GM12873 (cell line): ENCODE measurements around the gene MAGEB1.

ENCODE experiments used
- TF ChIP-seq, protein P1 (sequence below): IDR thresholded peaks from 2 replicates; pipeline ENCODE4 v1.5.1; 2012; ENCODE audit warnings: low read depth, mild to moderate bottlenecking, moderate library complexity, low read length, control low read depth; ENCODE audit not compliant: insufficient read depth; ENCODE audit errors: missing control alignments

MAGEB1 gene, protein sequence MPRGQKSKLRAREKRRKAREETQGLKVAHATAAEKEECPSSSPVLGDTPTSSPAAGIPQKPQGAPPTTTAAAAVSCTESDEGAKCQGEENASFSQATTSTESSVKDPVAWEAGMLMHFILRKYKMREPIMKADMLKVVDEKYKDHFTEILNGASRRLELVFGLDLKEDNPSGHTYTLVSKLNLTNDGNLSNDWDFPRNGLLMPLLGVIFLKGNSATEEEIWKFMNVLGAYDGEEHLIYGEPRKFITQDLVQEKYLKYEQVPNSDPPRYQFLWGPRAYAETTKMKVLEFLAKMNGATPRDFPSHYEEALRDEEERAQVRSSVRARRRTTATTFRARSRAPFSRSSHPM

DNA sequence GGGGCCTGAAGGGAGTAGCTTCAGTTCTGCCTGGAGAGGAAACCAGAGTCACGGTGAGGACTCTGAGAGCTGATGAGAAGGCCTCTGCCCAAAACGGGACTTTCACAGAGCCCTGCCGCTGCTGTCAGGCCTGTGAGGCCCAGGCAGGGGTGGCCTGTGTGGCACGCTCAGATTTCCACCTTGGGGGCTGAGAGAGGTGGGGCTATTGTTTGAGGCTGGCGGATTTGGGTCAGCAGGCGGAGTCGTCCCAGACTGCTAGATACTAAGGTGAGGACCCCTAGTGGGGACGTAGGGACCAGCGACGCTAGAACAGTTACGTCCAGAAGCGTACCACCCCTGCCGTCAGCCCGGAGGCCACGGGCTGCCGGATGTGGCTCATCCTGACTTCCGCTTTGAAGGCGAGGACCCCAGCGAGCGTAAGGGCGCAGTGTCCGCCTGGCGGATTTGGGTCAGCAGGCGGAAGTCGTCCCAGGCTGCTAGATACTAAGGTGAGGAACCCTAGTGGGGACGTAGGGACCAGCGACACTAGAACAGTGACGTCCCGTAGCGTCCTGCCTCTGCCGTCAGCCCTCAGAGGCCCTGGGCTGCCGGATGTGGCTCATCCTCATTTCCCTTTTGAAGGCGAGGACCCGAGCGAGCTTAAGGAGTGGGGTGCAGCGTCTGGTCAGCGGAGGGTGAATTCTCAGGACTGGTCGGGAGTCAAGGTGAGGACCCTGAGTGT lies at the start of gene MAGEB1:
MAGEB1 (plus strand) TSS at position 378 of the 721 bp plus-strand sequence. CDS start 3,348 bp downstream, outside the sequence.
- TF ChIP-seq, protein P1, sequence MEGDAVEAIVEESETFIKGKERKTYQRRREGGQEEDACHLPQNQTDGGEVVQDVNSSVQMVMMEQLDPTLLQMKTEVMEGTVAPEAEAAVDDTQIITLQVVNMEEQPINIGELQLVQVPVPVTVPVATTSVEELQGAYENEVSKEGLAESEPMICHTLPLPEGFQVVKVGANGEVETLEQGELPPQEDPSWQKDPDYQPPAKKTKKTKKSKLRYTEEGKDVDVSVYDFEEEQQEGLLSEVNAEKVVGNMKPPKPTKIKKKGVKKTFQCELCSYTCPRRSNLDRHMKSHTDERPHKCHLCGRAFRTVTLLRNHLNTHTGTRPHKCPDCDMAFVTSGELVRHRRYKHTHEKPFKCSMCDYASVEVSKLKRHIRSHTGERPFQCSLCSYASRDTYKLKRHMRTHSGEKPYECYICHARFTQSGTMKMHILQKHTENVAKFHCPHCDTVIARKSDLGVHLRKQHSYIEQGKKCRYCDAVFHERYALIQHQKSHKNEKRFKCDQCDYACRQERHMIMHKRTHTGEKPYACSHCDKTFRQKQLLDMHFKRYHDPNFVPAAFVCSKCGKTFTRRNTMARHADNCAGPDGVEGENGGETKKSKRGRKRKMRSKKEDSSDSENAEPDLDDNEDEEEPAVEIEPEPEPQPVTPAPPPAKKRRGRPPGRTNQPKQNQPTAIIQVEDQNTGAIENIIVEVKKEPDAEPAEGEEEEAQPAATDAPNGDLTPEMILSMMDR: peak; percentile 21

DNA sequence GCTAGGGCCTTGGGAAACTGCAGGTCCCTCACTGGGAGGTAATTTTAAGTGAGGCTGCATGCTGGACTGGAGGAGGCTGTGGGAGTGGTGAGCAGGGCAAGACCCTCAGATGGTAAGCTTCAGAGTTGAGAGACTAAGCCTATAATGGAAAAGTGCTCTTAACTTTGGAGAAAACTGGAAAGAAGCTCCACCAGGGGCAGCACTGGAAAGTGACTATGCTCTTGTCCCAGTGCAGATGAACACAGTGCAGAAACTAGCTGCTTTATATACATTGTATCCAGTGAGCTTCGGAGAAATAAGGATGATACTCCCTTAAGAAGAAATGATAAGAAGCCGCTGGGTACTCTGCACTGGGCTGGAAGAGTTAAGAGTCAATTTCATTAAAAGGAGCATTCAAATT lies 34.8 kb upstream of the MAGEB1 start:
- TF ChIP-seq, protein P1: no peak

DNA sequence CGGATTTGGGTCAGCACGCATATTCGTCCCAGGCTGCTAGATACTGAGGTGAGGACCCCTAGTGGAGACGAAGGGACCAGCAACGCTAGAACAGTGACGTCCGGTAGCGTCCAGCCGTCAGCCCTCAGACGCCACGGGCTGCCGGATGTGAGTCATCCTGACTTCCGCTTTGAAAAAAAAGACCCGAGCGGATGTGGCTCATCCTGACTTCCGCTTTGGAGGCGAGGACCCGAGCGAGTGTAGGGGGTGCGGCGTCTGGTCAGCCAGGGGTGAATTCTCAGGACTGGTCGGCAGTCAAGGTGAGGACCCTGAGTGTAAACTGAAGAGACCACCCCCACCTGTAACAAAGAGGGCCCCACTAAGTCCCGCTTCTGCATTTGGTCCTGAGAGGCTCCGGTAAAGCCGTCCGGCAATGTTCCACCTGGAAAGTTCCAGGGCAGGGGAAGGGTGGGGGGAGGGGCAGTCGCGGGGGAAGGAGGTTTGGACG lies 31.5 kb upstream of the MAGEB1 start, which contains the start of gene MAGEB2:
MAGEB2 (plus strand) TSS at position 207 of the 487 bp plus-strand sequence. CDS start 3,018 bp downstream, outside the sequence.
- TF ChIP-seq, protein P1: peak; percentile 29

DNA sequence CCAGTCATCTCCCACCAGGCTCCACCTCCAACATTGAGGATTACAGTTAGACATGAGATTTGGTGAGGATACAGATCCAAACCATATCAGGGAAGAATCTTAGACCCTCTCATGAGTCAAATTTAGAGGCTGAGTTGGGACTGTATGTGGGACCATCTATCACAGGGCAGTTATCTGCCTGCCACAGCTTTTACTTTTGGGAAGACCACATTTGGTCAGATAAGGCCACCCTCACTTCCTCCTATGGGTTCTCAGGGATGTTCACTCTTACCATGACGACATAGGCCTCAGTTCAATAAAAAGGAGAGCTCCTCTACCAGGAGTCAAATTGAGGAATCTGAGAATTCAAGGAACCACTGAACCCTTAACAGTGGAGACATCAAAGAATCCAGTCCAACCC lies 29.5 kb upstream of the MAGEB1 start:
- TF ChIP-seq, protein P1: no peak

DNA sequence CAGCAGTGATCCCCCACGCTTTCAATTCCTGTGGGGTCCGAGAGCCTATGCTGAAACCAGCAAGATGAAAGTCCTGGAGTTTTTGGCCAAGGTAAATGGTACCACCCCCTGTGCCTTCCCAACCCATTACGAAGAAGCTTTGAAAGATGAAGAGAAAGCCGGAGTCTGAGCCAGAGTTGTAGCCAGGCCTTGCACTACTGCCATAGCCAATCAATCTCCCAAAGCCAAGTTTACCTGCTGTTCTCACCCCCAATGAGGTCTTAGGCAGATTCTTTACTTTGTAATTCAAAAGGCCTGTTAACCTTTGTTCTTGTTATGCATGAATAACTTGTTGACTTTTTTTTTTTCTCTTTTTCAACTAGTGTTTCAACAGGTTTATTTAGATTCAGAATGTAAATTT lies 27.6 kb upstream of the MAGEB1 start:
- TF ChIP-seq, protein P1: no peak

DNA sequence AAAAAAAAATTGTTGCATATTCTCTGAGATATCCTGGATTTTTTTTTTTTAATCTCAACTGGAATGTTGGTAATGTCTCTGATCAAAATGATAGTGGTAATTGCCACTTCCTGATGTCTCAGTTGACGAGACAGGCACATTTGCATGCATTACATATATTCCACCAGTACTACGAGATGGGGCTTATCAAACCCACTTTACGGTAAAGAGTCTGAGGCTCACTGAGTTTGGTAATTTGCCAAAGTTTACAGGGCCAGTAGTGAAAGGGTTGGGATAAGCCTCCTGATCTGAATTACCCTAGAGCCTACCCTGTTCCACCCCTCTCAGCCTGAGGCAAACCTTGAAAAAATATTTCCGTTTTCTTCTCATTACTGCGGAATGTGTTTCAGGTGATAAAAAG lies 26.3 kb upstream of the MAGEB1 start:
- TF ChIP-seq, protein P1: no peak

DNA sequence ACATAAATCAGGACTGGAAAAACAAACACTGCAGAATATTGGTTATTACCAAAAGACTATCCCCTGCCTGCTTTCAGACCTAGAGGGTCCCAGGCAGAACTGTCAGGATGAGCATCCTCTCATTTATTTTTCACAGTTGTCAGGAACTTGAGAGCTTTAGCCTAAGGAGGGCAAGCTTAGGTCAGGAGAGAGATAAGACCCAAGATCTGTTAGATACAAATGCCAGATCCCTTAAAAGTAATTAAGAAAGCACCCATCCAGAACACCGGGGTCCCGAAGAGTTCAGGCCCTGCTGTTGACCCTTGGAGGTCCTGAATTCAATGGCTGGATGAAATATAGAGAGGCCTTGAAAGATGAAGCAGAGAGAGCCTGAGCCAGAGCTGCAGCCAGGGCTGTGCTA lies 22.4 kb upstream of the MAGEB1 start:
- TF ChIP-seq, protein P1: no peak
